HEK293T (cell line): ENCODE measurements around the gene TNFRSF21.
A peak's percentile ranks its signal among the peaks of the same experiment; 100 is the strongest.

Experiments
- CTCF ChIA-PET: fragments of 350-600 bp; formaldehyde crosslinking; extraction: SDS; loops from one replicate; lab custom pipeline; 2021; ENCODE audit warnings: antibody characterized with exemption, inconsistent platforms; lab: Yijun Ruan, JAX
- POLR2A ChIA-PET: fragments of 350-600 bp; formaldehyde crosslinking; extraction: SDS; loops from one replicate; lab custom pipeline; 2020; ENCODE audit warnings: antibody characterized with exemption, inconsistent platforms; lab: Yijun Ruan, JAX
- DNase-seq: peaks from one replicate; pipeline ENCODE4 v3.0.0; 2012; ENCODE audit warnings: mixed read lengths; ENCODE audit errors: extremely low spot score
- ARNT ChIP-seq: fragments of 450-650 bp; IDR thresholded peaks from 2 replicates; pipeline ENCODE4 v1.6.1; 2017; ENCODE audit warnings: mild to moderate bottlenecking
- BHLHE40 ChIP-seq: fragments of 450-650 bp; IDR thresholded peaks from 2 replicates; pipeline ENCODE4 v1.6.1; 2016; ENCODE audit warnings: mild to moderate bottlenecking, moderate library complexity, borderline replicate concordance
- CTBP1 ChIP-seq: fragments of 450-650 bp; IDR thresholded peaks from 2 replicates; pipeline ENCODE4 v1.6.1; 2016; ENCODE audit warnings: borderline replicate concordance
- ELF4 ChIP-seq: fragments of 450-650 bp; IDR thresholded peaks from 2 replicates; pipeline ENCODE4 v1.6.1; 2017; ENCODE audit warnings: antibody characterized with exemption
- FOXA1 ChIP-seq: fragments of 450-650 bp; IDR thresholded peaks from 2 replicates; pipeline ENCODE4 v1.6.1; 2016; ENCODE audit warnings: mild to moderate bottlenecking
- FOXK2 ChIP-seq: fragments of 450-650 bp; IDR thresholded peaks from 2 replicates; pipeline ENCODE4 v1.6.1; 2016; ENCODE audit warnings: mild to moderate bottlenecking
- FOXM1 ChIP-seq: fragments of 450-650 bp; IDR thresholded peaks from 2 replicates; pipeline ENCODE4 v1.6.1; 2017; ENCODE audit warnings: mild to moderate bottlenecking, borderline replicate concordance
- HDGF ChIP-seq: fragments of 450-650 bp; IDR thresholded peaks from 2 replicates; pipeline ENCODE4 v1.6.1; 2017; ENCODE audit warnings: antibody characterized with exemption, borderline replicate concordance
- L3MBTL2 ChIP-seq: fragments of 450-650 bp; conservative IDR thresholded peaks from 2 replicates; pipeline ENCODE4 v1.6.1; 2016; ENCODE audit warnings: mild to moderate bottlenecking
- LEF1 ChIP-seq: fragments of 450-650 bp; IDR thresholded peaks from 2 replicates; pipeline ENCODE4 v1.6.1; 2017; ENCODE audit warnings: mild to moderate bottlenecking, borderline replicate concordance
- NFRKB ChIP-seq: fragments of 450-650 bp; IDR thresholded peaks from 2 replicates; pipeline ENCODE4 v1.6.1; 2016; ENCODE audit warnings: mild to moderate bottlenecking, moderate library complexity
- SP1 ChIP-seq: fragments of 450-650 bp; IDR thresholded peaks from 2 replicates; pipeline ENCODE4 v1.6.1; 2017
- SUZ12 ChIP-seq: fragments of 450-650 bp; IDR thresholded peaks from 2 replicates; pipeline ENCODE4 v1.6.1; 2016; ENCODE audit warnings: mild to moderate bottlenecking
- TARDBP ChIP-seq: fragments of 450-650 bp; IDR thresholded peaks from 2 replicates; pipeline ENCODE4 v1.6.1; 2016
- ZNF384 ChIP-seq: fragments of 450-650 bp; IDR thresholded peaks from 2 replicates; pipeline ENCODE4 v1.6.1; 2016
- TF ChIP-seq, protein P1 (sequence below): fragments of 450-650 bp; IDR thresholded peaks from 2 replicates; pipeline ENCODE4 v1.6.1; 2016

Gene TNFRSF21

DNA sequence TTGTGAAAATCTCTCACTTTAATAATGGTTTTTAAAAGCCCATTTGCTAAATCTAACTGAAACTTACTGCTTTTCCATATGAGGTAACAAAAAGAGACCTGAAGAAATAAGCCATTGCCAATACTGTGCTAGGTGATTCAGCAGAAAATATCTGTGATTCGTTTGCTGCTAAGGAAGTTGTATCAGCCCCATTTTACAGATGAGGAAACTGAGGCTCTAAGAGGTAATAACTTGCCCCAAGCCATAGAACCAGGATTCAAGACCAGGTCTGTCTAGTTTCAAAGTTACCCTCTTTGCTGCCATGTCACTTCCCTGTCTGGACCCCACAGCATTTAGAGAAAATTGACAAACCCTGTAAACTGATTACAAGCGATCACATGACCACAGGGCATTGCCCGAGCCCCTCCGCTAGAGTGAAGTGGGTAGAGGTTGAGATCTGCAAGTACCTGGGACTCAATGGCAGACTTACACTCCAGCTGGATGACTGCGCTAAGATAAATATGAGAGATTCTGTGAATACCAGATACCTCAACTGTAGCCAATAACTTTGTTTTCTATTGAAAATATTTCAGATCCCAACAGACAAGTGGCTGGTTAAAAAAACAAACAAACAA, 69.3 kb downstream of the TNFRSF21 start:
- TF ChIP-seq HDGF, result no peak
- TF ChIP-seq CTBP1, result no peak
- TF ChIP-seq ARNT, result no peak
- TF ChIP-seq, protein P1, sequence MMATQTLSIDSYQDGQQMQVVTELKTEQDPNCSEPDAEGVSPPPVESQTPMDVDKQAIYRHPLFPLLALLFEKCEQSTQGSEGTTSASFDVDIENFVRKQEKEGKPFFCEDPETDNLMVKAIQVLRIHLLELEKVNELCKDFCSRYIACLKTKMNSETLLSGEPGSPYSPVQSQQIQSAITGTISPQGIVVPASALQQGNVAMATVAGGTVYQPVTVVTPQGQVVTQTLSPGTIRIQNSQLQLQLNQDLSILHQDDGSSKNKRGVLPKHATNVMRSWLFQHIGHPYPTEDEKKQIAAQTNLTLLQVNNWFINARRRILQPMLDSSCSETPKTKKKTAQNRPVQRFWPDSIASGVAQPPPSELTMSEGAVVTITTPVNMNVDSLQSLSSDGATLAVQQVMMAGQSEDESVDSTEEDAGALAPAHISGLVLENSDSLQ, result no peak
- TF ChIP-seq ZNF384, result no peak
- no peak for TF ChIP-seq NFRKB
- TF ChIP-seq FOXA1, result no peak
- DNase-seq, result no peak
- POLR2A ChIA-PET, result no interaction called here
- CTCF ChIA-PET, result interaction anchor here (0.5 kb wide), 1 partner anchor 58 kb away, joined by 4 read pairs; no protein-coding TSS in a partner anchor

DNA sequence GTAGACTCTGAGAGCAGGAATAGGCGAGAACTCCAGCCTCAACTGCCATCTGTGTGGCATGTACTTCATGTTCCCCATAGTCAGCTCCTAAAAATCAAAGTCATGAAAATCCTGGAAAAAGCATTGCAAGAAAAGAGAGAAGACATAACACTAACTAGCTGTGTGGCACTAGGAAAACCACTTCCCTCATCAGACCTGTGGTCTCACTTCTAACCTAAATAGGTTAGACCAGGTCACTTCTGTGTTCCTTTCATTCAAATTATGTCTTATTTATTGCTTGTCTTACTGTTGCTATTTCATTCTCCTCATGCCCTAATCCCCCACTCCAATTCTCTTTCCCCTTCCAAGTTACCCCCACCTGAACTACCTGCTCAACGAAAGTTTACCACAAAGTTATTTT, 70.2 kb downstream of the TNFRSF21 start:
- CTCF ChIA-PET, result no interaction called here
- DNase-seq, result no peak
- POLR2A ChIA-PET, result no interaction called here
- TF ChIP-seq L3MBTL2, result no peak

DNA sequence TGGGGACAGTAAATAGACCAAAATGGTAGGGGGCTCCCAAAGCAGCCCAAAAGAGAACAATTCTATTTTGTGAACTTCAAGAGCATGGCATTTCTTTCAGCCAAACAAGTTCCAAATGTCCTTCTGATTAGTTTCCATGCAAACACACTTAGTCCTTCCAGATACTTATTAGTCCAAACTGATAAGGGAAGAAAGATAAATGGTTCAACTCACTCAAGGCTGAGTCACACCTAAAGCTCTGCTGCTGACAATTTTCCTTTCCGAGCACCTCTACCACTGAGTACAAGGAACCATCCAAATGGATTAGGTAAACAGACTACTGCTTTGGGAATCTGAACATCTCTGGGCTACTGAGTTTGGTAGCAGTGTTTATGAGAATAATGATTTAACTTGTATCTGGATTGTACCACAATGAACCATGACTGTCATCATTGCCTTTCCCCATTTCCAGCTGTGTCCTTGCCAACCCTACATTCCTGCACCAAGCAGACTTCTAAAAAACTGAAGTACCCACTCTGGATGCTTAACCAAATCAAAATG, 71.2 kb downstream of the TNFRSF21 start:
- TF ChIP-seq FOXA1 (no peak), TARDBP (no peak), ARNT (no peak), HDGF (no peak), SUZ12 (no peak), BHLHE40 (no peak), SP1 (no peak), FOXM1 (no peak)
- ChIA-PET POLR2A (no interaction called here), CTCF (interaction anchor here (0.9 kb wide), 1 partner anchor 142 kb away, joined by 3 read pairs; no protein-coding TSS in a partner anchor)
- DNase-seq, result no peak

DNA sequence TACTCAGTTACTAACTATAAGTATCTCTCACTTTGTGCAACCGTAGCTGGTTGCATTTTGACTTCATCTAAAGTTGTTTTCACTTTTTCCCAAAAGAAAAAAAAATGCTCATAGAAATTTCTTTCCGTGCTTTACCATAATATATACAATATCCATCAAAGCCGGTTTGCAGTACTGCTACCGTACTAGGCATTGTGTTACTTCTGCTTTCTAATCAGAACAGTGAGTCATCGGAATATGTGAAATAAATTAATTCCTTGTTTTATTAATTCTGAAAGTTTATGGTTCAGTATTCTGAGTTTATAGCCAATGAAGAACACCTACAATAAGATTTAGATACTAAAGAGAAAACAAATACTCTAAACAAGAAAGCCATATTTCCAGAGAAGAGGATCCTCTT, 72.5 kb downstream of the TNFRSF21 start:
- TF ChIP-seq FOXA1, result no peak
- no peak for TF ChIP-seq TARDBP
- TF ChIP-seq, protein P1, result no peak
- TF ChIP-seq FOXK2, result no peak
- CTCF ChIA-PET, result no interaction called here

DNA sequence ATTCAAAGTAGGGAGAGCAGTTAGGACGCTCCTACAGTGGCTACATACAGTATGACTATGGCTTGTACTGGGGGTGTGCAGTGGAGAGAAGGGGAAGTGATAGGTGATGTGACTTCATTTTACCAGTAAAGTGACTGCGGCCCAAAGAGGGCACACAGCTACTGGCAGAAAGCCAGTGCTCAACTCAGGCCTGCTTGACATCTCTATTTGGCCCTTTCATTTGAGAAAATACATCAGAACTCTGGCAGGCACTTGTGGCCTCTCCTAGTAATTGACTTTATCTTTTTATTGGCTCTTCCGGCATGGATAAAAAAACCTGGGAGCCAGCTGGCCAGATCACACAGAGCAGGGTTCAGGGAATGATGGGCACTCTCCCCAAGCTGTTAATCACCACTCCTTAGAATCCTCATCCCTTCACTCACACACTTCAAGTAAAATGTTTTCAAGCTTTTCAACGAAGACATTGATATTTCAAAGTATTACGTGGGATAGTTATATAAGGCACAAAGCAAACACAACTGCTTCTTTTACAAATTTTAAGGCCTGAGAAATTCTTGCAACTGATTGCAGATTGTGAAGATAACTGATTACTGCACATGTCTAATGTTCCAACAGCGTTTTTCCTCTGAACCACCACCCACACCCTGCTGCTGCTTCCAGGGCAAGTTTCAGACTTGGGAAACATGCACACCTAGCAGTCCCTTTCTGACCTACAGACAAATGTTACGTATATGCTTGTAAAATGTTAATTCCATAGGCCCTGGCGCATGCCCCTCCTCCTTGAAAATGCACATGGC, 73.5 kb downstream of the TNFRSF21 start:
- TF ChIP-seq ZNF384 (no peak), FOXA1 (no peak)
- TF ChIP-seq, protein P1, result peak; percentile 80
- POLR2A ChIA-PET, result interaction anchor here (0.8 to 2.6 kb wide), 2 partner anchors 71 to 104 kb away, joined by 3 to 7 read pairs; no protein-coding TSS in a partner anchor
- CTCF ChIA-PET, result interaction anchor here (0.6 kb wide), 1 partner anchor 72 kb away, joined by 3 read pairs; no protein-coding TSS in a partner anchor
- peak; percentile 47 for DNase-seq

More for the DNA sequence above, 72.5 kb downstream of the TNFRSF21 start:
- POLR2A ChIA-PET, result no interaction called here
- no peak for DNase-seq

DNA sequence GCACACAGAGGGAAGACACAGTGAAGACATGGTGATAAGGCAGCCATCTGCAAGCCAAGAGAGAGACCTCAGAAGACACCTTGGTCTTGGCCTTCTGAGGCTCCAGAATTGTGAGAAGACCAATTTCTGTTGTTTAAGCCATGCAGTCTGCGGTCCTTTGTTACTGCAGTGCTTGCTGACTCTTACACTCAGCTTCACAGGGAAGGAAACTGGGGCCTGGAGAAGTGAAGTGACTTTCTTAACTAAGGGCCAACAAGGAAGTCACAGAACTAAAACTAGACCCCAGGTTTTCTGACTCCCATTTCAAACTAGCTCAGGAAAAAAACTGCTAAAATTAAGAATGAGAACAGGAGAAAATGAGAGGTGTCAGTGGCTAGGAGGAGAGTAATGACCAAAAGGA, 74.3 kb downstream of the TNFRSF21 start:
- POLR2A ChIA-PET, result interaction anchor here (2.6 kb wide), 1 partner anchor 103 kb away, joined by 7 read pairs; no protein-coding TSS in a partner anchor
- CTCF ChIA-PET, result no interaction called here
- TF ChIP-seq ARNT, result no peak
- TF ChIP-seq TARDBP, result no peak
- no peak for TF ChIP-seq LEF1
- no peak for TF ChIP-seq SUZ12
- TF ChIP-seq NFRKB, result no peak
- no peak for TF ChIP-seq FOXA1
- TF ChIP-seq ELF4, result no peak
- TF ChIP-seq BHLHE40, result no peak
- TF ChIP-seq FOXM1, result no peak
- DNase-seq, result no peak
